Activated naive CD8-positive, alpha-beta T cell treated with anti-CD3 and anti-CD28 coated beads, Interleukin-2, amount 50 U/mL, for 16 hours (primary cell): Measurements from ENCODE around the gene ELOB.
"Not testable (repeated sequence)": the region's sequence is repeated elsewhere in the genome, so short reads cannot be mapped to it uniquely, and the experiment has no call there.

Source experiments
- DNase-seq: peaks from one replicate; pipeline ENCODE4 v3.0.0-alpha.2; 2020; ENCODE audit warnings: low read depth, low spot score

ELOB gene

DNA sequence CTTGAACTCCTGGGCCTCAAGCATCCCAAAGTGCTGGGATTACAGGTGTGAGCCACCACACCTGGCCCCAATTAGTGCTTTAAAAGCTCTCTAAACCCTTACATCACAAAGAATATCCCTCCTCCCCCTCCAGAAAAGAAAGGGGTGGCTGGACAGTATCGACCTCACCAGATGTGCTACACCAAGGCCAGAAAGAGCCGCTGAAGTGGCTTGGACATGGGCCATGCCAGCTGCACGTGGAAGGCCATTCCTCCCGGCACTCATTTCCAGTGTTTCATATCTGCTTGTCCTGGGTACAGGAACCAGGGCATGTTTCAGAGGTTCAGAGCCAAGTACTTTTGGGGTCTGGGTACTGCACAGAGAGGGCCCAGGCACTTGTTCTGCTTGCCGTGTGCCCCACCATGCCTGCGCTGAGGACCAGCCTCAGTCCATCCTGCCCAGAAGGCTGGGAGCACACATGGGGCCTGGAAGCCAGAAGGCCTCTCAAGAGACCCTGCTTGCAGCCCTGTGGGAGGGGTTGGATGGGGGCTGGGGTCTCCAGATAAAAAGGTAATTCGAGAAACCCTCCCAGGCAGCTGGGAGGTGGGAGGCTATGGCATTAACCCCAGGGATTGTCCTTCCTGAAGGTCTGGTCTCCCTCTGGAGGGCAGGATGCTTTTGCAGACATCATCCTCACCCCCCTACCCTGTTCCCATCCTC, 28.2 kb downstream of the ELOB start:
- DNase-seq = no peak

- DNase-seq = no peak
Measured at GRCh38 chr16:2745961-2746360, 31.1 kb downstream of the ELOB start.

DNA sequence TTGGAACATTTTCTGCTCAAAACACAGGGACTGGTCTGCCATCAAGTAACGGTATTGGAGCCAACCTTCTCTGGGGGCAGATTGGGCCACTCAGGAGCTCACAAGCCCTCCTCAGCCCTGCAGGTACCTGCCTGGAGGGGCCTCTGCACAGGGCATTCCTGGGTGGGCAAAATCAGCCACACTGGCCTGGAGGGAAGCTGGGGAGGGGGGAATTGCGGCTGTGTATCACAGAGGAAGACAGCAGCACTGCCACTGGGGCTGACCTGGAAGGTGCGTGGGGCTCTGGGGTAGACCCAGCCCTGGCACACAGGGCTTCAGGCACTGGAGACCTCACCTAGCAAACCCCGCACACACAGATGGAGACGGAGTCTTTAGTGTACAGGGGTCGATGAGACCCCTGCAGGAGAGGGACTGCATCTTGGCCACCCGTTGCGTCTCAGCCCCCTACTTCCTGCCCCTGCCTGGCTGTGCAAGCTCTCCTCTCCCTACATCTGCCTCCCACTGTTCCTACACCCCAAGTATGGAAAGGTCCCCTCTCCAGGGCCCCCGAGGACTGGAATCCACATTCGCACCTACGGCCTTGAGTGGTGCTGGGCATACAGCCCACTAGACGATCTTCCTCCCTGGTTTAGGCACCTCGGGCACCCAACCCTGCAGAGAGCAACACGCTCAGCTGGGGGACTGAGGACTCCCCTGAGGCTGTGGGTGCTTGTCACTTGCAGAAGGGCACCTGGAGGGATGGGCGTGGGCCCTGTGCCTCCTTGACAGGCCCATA, 31.8 kb downstream of the ELOB start:
- no peak for DNase-seq

DNA sequence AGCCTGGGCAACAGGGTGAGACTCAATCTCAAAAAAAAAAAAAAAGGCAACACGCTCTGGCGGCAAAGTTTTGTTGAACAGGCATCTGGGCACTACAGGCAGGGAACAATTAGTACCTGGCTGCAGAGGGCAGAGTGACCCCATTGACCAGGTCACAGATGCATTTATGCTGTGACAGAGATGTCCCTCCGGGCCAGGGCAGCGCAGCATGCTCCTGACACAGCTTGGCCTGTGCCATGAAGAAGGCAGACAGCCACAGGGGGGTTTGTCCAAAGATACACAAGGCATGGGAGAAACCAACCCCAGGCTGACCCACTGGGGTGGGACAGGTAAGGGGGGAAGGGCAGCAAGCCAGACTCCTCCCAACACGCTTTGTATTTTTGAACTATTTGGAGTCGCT, 32.4 kb downstream of the ELOB start:
- no peak for DNase-seq

DNA sequence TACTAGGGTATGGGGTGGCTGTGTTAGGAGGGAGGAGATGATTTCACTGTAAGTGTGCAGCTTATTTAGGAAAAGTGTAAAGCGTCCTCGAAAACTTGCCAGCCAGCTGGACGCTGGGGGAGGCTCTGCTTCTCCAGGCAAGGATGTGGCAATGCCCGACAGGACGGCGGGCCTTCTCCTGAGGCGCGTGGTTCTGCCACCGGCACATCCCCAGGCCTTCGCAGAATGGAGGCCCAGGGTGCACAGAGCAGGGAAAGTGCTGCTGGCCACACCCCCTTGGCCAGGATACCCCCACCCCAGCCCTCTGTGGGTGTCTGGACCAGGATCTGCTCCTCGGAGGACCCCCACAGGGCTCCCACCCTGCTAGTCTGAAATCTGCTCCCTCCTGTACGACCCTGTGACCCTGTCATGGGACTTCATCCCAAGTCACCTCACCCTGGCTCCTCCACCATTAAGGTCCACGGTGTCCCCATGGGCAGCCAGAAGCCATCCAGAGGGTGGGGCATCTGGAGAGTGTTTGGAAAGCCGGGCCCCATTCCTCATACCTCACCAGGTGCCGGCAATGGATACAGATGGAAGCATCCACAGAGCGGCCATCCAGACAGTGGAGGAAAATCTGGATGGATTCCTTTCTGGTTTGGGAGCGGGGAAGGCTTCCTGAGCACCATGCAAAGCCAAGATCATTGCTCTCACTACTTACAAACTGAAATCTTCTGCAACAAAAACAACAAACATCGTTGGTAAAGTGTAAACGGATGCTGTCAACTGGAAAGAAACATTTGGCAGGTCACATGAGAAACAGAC, 33.9 kb downstream of the ELOB start:
- no peak for DNase-seq

DNA sequence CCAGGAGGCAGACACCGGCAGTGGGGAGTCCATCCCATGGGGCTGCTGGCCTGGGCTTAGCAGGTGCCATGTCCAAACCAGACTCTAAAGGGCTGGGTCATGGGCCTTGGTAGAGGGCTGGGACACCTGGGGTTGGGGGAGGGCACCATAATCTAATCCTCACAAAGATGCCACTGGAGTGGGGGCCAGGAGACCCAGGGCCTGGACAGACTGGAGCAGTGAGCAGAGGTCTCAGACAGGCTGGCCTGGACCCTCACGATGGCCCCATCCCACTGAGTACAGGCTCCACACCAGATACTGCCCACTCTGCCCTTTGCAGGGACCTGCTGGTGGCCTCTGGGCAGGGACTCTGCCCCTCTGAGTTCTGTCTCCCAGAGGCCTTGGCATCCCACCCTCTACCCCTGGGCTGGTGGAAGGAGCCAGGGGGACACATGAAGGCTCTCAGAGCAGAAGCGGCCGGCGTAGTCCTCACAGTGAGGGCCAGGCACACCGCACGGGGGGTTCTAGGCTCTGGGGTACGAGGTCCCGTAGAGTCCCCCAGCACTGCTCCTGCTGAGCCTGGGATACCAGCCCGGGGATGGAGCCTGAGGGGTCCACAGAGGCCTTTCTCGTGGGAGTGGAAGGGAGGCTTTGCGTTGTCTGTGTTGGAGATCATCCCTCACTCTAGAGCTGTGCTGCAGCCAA, 34.6 kb downstream of the ELOB start:
- DNase-seq = no peak

DNA sequence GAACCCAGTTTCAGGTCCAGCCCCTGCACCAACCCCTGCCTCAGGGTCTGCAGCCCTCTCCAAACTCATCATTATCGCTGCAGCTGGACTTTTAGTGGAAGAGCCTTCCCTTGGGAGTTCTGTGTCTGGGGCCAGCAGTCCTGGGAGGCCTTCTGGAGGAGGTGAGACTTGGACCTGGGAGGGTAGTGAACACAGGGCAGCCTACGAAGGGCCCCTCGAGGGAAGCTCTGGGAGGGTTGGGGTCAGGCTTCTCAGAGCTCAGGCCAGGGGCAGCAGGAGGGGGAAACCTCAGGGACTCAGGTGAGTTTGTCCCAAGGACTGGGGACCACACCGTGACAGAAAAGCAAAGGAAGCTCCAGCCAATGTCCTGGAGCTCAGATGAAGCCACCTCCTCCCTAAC, 35.9 kb downstream of the ELOB start:
- no peak for DNase-seq

DNA sequence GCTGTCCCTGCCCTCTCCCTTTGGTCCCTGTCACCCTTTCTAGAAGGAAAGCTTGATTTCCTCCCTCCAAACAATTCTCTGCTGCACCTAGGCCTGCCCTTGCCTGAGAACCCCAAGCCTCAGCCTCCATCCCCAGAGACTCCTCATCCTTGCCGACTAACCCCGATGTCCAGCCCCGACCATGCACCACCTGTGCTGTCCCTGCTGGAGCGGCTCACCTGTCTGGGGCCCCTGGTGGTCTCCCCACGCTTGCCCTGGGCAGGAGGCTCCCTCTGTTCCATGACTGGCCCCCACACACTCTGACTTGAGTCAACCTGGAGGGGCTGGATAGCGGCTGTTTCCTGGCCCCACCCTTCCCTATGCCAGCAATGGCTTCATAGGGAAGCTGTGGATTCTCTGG, 36.6 kb downstream of the ELOB start:
- no peak for DNase-seq

GRCh38 chr16:2739625-2740430, 37.3 kb downstream of the ELOB start:
- no peak for DNase-seq

DNA sequence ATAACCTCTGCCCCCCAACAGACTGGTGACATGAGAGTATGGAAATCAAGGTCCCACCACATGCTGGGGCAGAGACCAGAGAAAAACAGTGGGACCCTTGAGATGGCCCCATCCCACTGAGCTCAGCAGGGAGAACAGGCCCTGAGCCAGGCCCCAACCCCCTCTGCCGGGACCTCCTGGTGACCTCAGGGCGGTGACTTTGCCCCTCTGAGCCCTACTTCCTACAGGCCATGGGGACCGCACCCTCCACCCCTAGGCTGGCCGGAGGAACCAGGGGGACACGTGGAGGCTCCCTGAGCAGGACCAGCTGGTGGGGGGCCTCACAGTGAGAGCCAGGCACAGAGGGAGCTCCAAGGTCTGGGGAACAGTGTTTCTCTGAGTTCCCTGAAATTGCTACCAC, 38.5 kb downstream of the ELOB start:
- no peak for DNase-seq

GRCh38 chr16:2737895-2738418, 39.1 kb downstream of the ELOB start:
- DNase-seq = no peak

GRCh38 chr16:2737238-2737605, 39.9 kb downstream of the ELOB start:
- DNase-seq = no peak

- DNase-seq = no peak
Measured at GRCh38 chr16:2736476-2737237, 40.4 kb downstream of the ELOB start.

GRCh38 chr16:2734844-2735515, 42.1 kb downstream of the ELOB start:
- DNase-seq = no peak

GRCh38 chr16:2728034-2728433, 49.0 kb downstream of the ELOB start:
- DNase-seq = no peak

DNA sequence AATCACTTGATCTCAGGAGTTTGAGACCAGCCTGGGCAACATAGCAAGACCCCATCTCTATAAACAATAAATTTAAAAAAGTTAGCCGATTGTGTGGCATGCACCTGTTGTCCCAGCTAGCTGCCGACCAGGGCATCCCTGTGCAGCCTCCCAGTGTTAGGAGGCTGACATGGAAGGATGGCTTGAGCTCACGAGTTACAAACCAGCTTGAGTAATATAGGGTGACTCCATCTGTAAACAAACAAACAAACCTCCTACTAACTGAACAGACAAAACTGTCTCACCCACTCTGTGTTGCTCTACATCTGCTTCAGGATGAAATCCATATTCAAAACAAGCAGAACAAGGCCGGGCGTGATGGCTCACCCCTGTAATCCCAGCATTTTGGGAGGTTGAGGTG, 50.2 kb downstream of the ELOB start:
- no peak for DNase-seq

GRCh38 chr16:2724816-2725348, 52.2 kb downstream of the ELOB start:
- DNase-seq = no peak

DNA sequence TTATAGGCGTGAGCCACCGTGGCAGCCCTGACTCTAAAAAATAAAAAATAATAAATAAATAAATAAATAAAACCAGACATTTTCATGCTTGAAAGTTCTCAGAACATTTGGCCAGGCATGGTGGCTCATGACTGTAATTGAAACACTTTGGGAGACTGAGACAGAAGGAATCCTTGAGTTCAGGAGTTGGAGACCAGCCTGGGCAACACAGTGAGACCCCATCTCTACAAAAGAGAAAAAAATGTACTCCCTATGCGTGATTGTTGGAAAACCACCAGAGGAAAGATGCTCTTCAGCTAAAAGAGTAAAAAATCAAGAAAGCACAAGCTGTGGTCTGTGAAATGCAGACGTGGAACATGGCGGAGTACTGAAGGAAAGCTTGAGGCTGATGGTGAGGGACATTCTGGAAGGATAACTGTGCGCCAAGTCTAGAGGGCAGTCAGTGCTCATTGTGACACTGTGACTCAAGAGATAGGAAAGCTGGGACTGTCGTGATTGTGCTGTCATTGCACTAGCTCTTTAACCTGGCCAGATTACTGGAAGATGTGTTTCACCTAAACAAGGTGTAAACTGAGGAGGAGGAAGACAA, 52.9 kb downstream of the ELOB start:
- DNase-seq = no peak

- DNase-seq = not testable (repeated sequence)
Measured at GRCh38 chr16:2721634-2722173, 55.4 kb downstream of the ELOB start.
